Hepatocyte (in vitro differentiated cells): Measurements from ENCODE around the gene GNAO1. TPM values are rescaled to one million over a fixed set of nuclear protein-coding genes. Genes with fewer than 3 reads are reported as not detected.

Experiments
- DNase-seq: peaks from one replicate; pipeline ENCODE4 v3.0.0-alpha.2; 2016; ENCODE audit warnings: low spot score
- H2AFZ ChIP-seq: fragments of 200-600 bp; sonication (generic); 2 replicates; pipeline ENCODE4 v1.6.0; 2016; ENCODE audit warnings: antibody characterized with exemption, mild to moderate bottlenecking
- H3K27ac ChIP-seq: fragments of 200-600 bp; sonication (generic); 2 replicates; pipeline ENCODE4 v1.5.1; 2016; ENCODE audit warnings: mild to moderate bottlenecking
- H3K27me3 ChIP-seq: fragments of 200-600 bp; sonication (generic); 2 replicates; pipeline ENCODE4 v1.6.1; 2016
- H3K36me3 ChIP-seq: fragments of 200-600 bp; sonication (generic); replicated peaks from 2 replicates; pipeline ENCODE4 v1.5.1; 2016; ENCODE audit warnings: low read depth; ENCODE audit not compliant: insufficient read depth
- H3K4me1 ChIP-seq: fragments of 200-600 bp; sonication (generic); 2 replicates; pipeline ENCODE4 v1.5.1; 2016; ENCODE audit warnings: mild to moderate bottlenecking, moderate library complexity; ENCODE audit not compliant: insufficient read depth
- H3K4me2 ChIP-seq: fragments of 200-600 bp; sonication (generic); 2 replicates; pipeline ENCODE4 v1.6.0; 2016
- H3K4me3 ChIP-seq: fragments of 200-600 bp; sonication (generic); 2 replicates; pipeline ENCODE4 v1.5.1; 2016; ENCODE audit warnings: mild to moderate bottlenecking
- H3K79me2 ChIP-seq: fragments of 200-600 bp; sonication (generic); 2 replicates; pipeline ENCODE4 v1.6.0; 2017; ENCODE audit warnings: mild to moderate bottlenecking
- H3K9me2 ChIP-seq: fragments of 200-600 bp; sonication (generic); replicated peaks from 2 replicates; pipeline ENCODE4 v1.6.0; 2017; ENCODE audit warnings: mild to moderate bottlenecking; ENCODE audit not compliant: insufficient read depth
- H3K9me3 ChIP-seq: fragments of 200-600 bp; sonication (generic); 2 replicates; pipeline ENCODE4 v1.5.1; 2016; ENCODE audit warnings: low read depth, mild to moderate bottlenecking
- H4K20me1 ChIP-seq: fragments of 200-600 bp; sonication (generic); 2 replicates; pipeline ENCODE4 v1.6.0; 2016; ENCODE audit warnings: mild to moderate bottlenecking; ENCODE audit not compliant: insufficient read depth, poor library complexity, severe bottlenecking
- CTCF ChIP-seq: fragments of 200-600 bp; sonication (generic); IDR thresholded peaks from 2 replicates; pipeline ENCODE4 v1.5.1; 2016; ENCODE audit warnings: antibody characterized with exemption, mild to moderate bottlenecking; ENCODE audit not compliant: poor library complexity
- EZH2 ChIP-seq: fragments of 200-600 bp; sonication (generic); IDR thresholded peaks from 2 replicates; pipeline ENCODE4 v1.6.1; 2016; ENCODE audit warnings: antibody characterized with exemption, mild to moderate bottlenecking, borderline replicate concordance
- EZH2phosphoT487 ChIP-seq: fragments of 200-600 bp; sonication (generic); IDR thresholded peaks from one replicate; pipeline ENCODE4 v1.6.1; 2018; ENCODE audit warnings: antibody characterized with exemption, mild to moderate bottlenecking, low read depth, moderate library complexity; ENCODE audit not compliant: unreplicated experiment, severe bottlenecking
- WGBS: methylation state at CpG from one replicate; pipeline ENCODE4 v1.1.6; 2016; ENCODE audit warnings: low lambda C conversion rate; ENCODE audit errors: missing lambda C conversion rate; 5-methylcytosine and 5-hydroxymethylcytosine counted together
- polyA plus RNA-seq: library from polyadenylated mRNA; unstranded; fragments of >200 nt; fragmentation: Nextera tagmentation; extraction: Ambion mirVana; gene quantifications from 2 replicates; pipeline ENCODE4 v1.2.1, GENCODE V29; 2016
- total RNA-seq: library from RNA; depleted of rRNA; stranded (reverse); fragments of >200 nt; gene quantifications from 2 replicates; pipeline ENCODE4 v1.2.3, GENCODE V29; 2014

The GNAO1 gene
- total RNA-seq, result 0.77 and 2.8 TPM in 2 replicates
- polyA plus RNA-seq, result 0.60 and 2.2 TPM in 2 replicates

- Histone ChIP-seq H3K9me3 (no peaks in the 10 kb centered on the region), H3K79me2 (no peaks in the 10 kb centered on the region), H3K4me1 (peaks cover 4% of the 10 kb centered on the region), H3K4me2 (peak within 1 kb of the TSS; percentile 97), H3K36me3 (no peaks in the 10 kb centered on the region), H3K27me3 (peaks cover 77% of the 10 kb centered on the region), H3K4me3 (peak within 1 kb of the TSS; percentile 85), H3K9me2 (no peaks in the 10 kb centered on the region), H3K27ac (peak within 1 kb of the TSS; percentile 45), H2AFZ (peak within 1 kb of the TSS; percentile 92), H4K20me1 (no peaks in the 10 kb centered on the region)
- no peak for TF ChIP-seq CTCF
- no peak for TF ChIP-seq EZH2phosphoT487
- no peak for TF ChIP-seq EZH2
- peak; percentile 89 for DNase-seq
- no CpG with 5 or more reads among the region's 91 CpGs for WGBS
These were observed at the start of gene GNAO1 for GRCh38 chr16:56191156-56191815. Gene GNAO1 (plus strand): TSS chr16:56191489. CDS start chr16:56192236, 747 bp downstream.

- H3K4me3 ChIP-seq, result no peak overlapping the region
- H3K4me1 ChIP-seq, result no peaks in the 10 kb centered on the region
- no peaks in the 10 kb centered on the region for H3K27me3 ChIP-seq
- no peak overlapping the region for H3K27ac ChIP-seq
- no peaks in the 10 kb centered on the region for H3K79me2 ChIP-seq
- 65% methylated on average over 1 of the region's 1 CpG for WGBS
- no peak overlapping the region for H2AFZ ChIP-seq
- H3K9me3 ChIP-seq, result no peaks in the 10 kb centered on the region
- no peak overlapping the region for H3K4me2 ChIP-seq
- H3K9me2 ChIP-seq, result no peaks in the 10 kb centered on the region
- no peaks in the 10 kb centered on the region for H3K36me3 ChIP-seq
- TF ChIP-seq EZH2 (no peak), EZH2phosphoT487 (no peak), CTCF (no peak)
- DNase-seq, result no peak
- H4K20me1 ChIP-seq, result no peaks in the 10 kb centered on the region
These were observed 47.6 kb upstream of the GNAO1 start for GRCh38 chr16:56143666-56144065.

GRCh38 chr16:56145369-56145768 lies 45.9 kb upstream of the GNAO1 start:
- 67% methylated on average over 2 of the region's 2 CpGs for WGBS
- no peaks in the 10 kb centered on the region for H3K27me3 ChIP-seq
- no peak overlapping the region for H3K4me2 ChIP-seq
- H2AFZ ChIP-seq, result no peak overlapping the region
- H3K4me3 ChIP-seq, result no peak overlapping the region
- H3K27ac ChIP-seq, result no peak overlapping the region
- peak; percentile 8 for DNase-seq
- H3K36me3 ChIP-seq, result no peaks in the 10 kb centered on the region
- no peaks in the 10 kb centered on the region for H3K79me2 ChIP-seq
- H4K20me1 ChIP-seq, result no peaks in the 10 kb centered on the region
- no peaks in the 10 kb centered on the region for H3K9me3 ChIP-seq
- H3K9me2 ChIP-seq, result no peaks in the 10 kb centered on the region
- H3K4me1 ChIP-seq, result no peaks in the 10 kb centered on the region
- TF ChIP-seq EZH2 (no peak), CTCF (no peak), EZH2phosphoT487 (no peak)
